AG08396 (cell line): ENCODE results near the gene ADD3.

ENCODE experiments used
- DNase-seq: peaks from one replicate; pipeline ENCODE4 v3.0.0; 2012; ENCODE audit warnings: low spot score, mixed read lengths

Gene ADD3

GRCh38 chr10:110067960-110068770 lies 60.4 kb downstream of the ADD3 start:
- no peak for DNase-seq

- DNase-seq, result no peak
These were observed 61.0 kb downstream of the ADD3 start for GRCh38 chr10:110068780-110069179.

GRCh38 chr10:110069502-110069982 lies 61.8 kb downstream of the ADD3 start:
- DNase-seq, result no peak

- no peak for DNase-seq
These were observed 66.1 kb downstream of the ADD3 start for GRCh38 chr10:110073896-110074295.

GRCh38 chr10:110074298-110074697 lies 66.5 kb downstream of the ADD3 start:
- DNase-seq, result no peak

GRCh38 chr10:110074758-110075671 lies 67.2 kb downstream of the ADD3 start:
- peak; percentile 67 for DNase-seq

- no peak for DNase-seq
These were observed 67.9 kb downstream of the ADD3 start for GRCh38 chr10:110075686-110076085.

- DNase-seq, result peak; percentile 22
These were observed 69.0 kb downstream of the ADD3 start for GRCh38 chr10:110076559-110077318.

GRCh38 chr10:110077436-110078130 lies 69.8 kb downstream of the ADD3 start:
- DNase-seq, result no peak

GRCh38 chr10:110078317-110078716 lies 70.5 kb downstream of the ADD3 start:
- DNase-seq, result no peak

- DNase-seq, result no peak
These were observed 74.1 kb downstream of the ADD3 start for GRCh38 chr10:110081911-110082310.

GRCh38 chr10:110083884-110084283 lies 76.1 kb downstream of the ADD3 start:
- DNase-seq, result no peak

GRCh38 chr10:110087682-110088081 lies 79.9 kb downstream of the ADD3 start:
- DNase-seq, result no peak

GRCh38 chr10:110088367-110089104 lies 80.8 kb downstream of the ADD3 start:
- DNase-seq, result no peak

- no peak for DNase-seq
These were observed 84.0 kb downstream of the ADD3 start for GRCh38 chr10:110091830-110092229.

- DNase-seq, result no peak
These were observed 85.9 kb downstream of the ADD3 start for GRCh38 chr10:110093722-110094121.

GRCh38 chr10:110094786-110095185 lies 87.0 kb downstream of the ADD3 start:
- DNase-seq, result no peak

GRCh38 chr10:110101464-110102144 lies 93.8 kb downstream of the ADD3 start:
- DNase-seq, result no peak

GRCh38 chr10:110103921-110104461 lies 96.2 kb downstream of the ADD3 start:
- no peak for DNase-seq

GRCh38 chr10:110105873-110106272 lies 98.1 kb downstream of the ADD3 start:
- DNase-seq, result no peak
